CD4-positive, alpha-beta T cell treated with Interleukin-4 for 4 hours (primary cell): ENCODE data around the gene ADORA2B.
"Not testable (repeated sequence)": the region's sequence is repeated elsewhere in the genome, so short reads cannot be mapped to it uniquely, and the experiment has no call there.

ENCODE experiments used
- DNase-seq: peaks from one replicate; pipeline ENCODE4 v3.0.0-alpha.2; 2020

Gene ADORA2B

DNA sequence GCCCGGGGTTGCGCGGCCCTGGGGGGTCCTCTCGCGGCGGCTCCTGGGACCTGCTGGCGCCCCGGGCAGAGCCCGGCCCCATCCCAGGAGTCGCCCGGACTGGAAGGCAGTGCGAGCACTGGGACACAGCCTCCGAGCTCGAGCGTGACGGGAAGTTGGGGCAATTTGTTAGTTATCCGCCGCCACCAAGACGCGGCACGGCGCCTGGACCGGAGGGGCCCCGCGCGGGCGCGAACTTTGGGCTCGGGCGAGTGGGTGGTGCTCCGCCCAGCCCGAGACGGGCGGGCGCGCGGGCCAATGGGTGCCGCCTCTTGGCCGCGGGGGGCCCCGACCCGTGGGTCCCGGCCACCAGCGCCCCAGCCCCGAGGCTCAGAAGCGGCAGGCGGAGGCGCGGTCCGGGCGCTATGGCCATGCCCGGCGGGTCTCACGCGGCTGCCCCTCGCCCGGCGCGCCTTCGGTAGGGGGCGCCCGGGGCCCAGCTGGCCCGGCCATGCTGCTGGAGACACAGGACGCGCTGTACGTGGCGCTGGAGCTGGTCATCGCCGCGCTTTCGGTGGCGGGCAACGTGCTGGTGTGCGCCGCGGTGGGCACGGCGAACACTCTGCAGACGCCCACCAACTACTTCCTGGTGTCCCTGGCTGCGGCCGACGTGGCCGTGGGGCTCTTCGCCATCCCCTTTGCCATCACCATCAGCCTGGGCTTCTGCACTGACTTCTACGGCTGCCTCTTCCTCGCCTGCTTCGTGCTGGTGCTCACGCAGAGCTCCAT, at the start of gene ADORA2B:
ADORA2B (plus strand) TSS at position 372 of the 768 bp plus-strand sequence; CDS start at position 491, 119 bp downstream.
- no peak for DNase-seq

DNA sequence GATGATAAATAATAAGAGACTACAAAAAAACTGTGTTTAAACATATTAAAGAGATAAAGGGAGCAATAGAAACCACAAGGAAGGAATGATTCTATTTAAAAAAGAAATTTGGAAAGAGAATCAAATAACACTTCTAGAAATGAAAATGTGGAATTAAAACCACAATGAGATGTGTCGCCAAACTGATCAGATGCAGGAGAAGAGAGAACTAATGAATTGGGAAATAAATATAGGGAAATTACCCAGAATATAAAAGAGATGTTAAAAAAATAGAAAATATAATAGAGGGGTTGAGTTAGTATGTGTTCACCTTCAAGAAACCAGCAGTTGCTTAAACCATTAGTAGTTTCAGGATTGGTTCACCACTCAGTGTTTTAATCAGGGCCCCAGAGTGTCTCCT, 48.7 kb upstream of the ADORA2B start:
- DNase-seq = no peak

- DNase-seq = no peak
Observed at GRCh38 chr17:15896834-15897233, 48.1 kb upstream of the ADORA2B start.

- not testable (repeated sequence) for DNase-seq
Observed at GRCh38 chr17:15899596-15899995, 45.3 kb upstream of the ADORA2B start.

- no peak for DNase-seq
Observed at GRCh38 chr17:15900871-15901270, 44.1 kb upstream of the ADORA2B start.

- DNase-seq = not testable (repeated sequence)
Observed at GRCh38 chr17:15905236-15905635, 39.7 kb upstream of the ADORA2B start.

GRCh38 chr17:15907290-15907689, 37.6 kb upstream of the ADORA2B start:
- DNase-seq = no peak

DNA sequence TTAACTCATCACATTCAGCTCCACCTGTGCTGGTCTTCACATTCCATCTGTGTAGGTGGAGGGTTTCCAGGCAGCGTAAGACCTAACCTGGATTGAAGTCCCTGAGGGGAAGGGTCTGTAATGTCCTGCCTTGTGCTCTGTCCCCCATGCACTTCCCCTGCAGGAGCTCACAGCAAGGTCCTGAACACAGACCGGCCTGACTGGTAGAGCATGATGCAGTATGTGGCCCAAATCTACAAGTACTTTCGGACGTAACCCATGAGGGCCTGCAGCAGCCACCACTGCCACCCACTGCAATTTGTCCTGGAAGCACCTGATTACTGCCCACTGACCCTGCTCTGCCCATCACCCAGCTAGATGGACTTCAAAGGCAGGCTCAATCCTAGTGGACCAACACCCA, 36.6 kb upstream of the ADORA2B start:
- no peak for DNase-seq

DNA sequence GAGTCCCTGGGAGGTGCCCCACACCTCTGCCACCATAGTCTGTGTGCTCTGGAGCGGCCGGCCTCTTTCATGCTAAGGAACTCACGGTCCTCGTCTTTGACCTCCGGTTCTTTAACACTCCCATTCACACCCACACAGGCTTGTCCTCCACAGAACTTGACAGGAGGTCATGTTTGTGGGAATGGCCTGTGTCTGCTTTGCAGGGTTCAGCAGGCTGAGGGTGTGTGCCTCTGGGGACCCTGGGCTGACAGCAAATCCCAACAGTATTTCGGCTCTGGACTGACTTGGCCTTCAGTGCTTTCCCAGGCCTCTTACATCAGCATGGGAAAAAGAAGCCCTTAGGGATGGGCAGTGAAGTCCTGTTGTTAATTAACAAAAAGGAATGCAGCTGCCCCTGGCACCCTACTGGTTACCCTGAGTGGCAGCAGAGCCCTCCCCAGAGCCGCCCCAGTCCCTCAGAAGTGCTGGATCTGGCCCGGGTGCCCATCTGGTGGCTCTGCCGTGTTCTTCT, 35.4 kb upstream of the ADORA2B start:
- no peak for DNase-seq

DNA sequence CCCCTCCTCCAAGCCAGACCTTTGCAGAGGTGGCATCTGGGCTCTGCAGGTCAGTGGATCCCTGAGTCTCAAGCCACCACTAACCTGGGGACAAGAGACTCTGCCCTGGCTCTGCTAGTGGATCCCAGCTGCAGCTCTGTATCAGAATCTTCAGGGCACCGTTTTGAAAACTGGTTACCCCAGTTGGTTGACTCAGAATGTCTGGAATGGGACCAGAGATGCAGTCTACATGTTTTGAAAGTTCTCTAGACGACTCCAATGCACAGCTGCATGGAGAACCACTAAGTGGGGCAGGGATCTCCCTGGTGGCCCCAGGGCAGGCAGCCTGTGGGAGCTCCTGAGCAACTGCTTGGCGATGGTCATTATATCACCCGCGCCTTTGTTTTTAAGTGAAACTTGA, 34.1 kb upstream of the ADORA2B start:
- DNase-seq = no peak

GRCh38 chr17:15911701-15912100, 33.2 kb upstream of the ADORA2B start:
- DNase-seq = not testable (repeated sequence)

DNA sequence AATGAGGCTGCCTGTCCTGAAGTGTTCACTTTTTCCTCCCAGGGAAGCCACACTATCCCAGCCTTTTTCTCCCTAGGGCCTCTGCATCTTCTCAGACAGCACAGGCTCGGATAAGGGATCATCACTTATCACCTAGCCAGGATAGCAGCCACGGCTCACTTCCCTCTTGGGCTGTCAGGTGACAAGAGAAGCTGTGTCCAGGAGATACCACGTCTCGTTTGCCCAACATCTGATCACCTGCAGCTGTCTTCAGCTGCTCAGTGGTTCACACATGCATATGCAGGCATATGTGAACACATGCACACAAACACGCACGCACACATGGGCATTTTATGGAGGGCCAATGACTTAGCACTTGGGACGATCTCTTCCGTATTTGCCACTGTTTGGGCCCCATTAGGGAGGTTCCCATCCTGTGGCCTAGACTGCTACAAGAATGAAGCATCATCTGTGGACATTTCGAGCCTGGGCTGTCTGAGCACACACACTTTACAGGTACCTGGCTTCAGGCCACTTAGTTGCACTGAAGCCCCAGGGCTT, 32.4 kb upstream of the ADORA2B start:
- DNase-seq = no peak

DNA sequence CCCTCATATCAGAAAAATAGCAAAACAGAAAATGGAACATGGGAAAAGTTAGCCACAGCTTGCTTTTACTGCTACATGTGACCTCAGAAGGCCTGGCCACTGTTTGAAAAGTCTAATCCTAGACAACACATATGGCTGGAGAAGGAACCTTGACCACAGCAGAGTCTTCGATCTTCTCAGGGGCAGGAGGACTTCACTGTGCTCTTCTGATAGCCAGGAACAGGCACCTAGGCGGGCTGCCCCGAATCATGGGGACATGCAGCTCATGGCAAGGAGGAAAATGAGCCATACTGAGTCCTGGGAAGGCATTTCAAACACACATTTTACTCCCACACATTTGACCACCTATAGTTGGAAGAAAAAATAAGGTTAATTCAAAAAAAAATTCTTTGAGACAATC, 31.1 kb upstream of the ADORA2B start:
- DNase-seq = no peak

- DNase-seq = no peak
Observed at GRCh38 chr17:15914400-15915170, 30.3 kb upstream of the ADORA2B start.

DNA sequence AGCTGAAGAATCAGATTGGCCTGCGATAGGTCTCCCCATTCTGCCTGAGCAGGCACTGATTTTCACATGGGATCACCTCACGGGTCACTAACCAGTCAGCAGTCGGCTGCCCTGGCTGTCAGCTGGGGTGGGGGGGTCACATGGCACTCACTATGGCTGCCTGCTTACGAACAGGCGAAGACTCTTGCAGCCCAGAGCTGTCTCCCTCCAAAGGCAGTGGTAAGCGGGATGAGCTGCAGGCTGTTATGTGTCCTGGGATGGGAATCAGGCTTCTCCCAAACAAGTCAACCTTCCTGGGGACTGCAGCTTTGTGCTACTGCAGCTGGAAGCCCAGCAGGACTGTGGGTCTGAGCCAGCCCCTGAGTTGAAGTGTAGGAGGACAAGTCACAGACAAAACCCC, 29.0 kb upstream of the ADORA2B start:
- no peak for DNase-seq

DNA sequence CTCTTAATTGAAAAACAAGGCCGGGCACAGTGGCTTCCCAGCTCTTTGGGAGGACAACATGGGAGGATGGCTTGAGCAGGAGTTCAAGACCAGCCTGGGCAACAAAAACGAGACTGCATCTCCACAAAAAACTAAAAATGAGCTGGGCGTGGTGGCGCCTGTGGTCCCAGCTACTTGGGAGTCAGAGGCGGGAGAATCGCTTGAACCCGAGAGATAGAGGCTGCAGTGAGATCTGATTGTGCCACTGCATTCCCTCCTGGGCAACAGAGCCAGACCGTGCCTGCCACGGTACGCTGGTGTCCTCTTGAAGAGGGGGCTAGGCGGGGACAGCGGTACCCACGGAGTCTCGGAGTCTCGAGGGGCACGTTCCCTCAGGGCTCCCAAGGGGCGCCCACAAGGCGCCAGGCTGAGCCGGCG, 27.9 kb upstream of the ADORA2B start:
- DNase-seq = no peak

GRCh38 chr17:15917438-15918027, 27.4 kb upstream of the ADORA2B start:
- DNase-seq = no peak

DNA sequence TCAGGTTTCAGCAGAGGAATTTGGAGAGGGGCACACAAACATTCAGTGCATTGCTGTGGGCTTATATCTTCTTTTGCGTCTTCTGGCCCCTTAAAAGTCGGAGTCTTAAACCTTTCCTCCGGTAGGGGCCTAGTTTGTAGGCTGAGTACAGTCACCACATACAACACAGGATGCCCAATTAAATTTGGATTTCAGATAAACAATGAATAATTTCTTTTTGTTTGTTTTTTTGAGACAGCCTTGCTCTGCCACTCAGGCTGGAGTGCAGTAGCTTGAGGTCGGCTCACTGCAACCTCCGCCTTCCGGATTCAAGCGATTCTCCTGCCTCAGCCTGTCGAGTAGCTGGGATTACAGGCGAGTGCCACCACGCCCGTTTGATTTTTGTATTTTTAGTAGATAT, 26.7 kb upstream of the ADORA2B start:
- no peak for DNase-seq

GRCh38 chr17:15918661-15919259, 26.2 kb upstream of the ADORA2B start:
- DNase-seq = no peak

DNA sequence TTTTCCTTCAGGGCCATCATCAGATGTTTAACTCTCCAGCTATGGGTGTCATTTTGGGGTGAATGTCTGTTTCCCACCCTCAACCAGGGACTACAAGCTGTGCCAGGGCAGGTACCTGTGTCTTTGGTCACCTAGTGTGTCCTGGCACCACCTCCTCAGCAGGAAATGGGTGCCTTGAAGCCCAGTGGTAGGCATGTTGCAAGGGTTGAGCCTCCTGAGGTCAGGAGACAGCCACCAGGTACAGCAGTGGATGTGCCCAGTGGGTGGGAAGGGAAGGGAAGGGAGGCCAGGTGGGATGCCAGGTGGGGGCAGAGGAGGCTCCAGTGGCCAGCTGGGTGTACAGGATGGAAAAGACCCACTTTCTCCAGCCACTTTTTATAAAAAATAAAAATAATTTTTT, 25.5 kb upstream of the ADORA2B start:
- no peak for DNase-seq

- no peak for DNase-seq
Observed at GRCh38 chr17:15920758-15921239, 24.1 kb upstream of the ADORA2B start.

GRCh38 chr17:15921640-15922039, 23.3 kb upstream of the ADORA2B start:
- DNase-seq = no peak

GRCh38 chr17:15922586-15922985, 22.3 kb upstream of the ADORA2B start:
- DNase-seq = no peak
